ENCODE data around the gene NIPAL1.
"Not testable (repeated sequence)": the region's sequence is repeated elsewhere in the genome, so short reads cannot be mapped to it uniquely, and the experiment has no call there.

- TF ChIP-seq CTCF (IDR thresholded peaks at IDR 0.05) = peak; percentile 56
- TF ChIP-seq, protein P1, sequence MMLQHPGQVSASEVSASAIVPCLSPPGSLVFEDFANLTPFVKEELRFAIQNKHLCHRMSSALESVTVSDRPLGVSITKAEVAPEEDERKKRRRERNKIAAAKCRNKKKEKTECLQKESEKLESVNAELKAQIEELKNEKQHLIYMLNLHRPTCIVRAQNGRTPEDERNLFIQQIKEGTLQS (CRISPR knock-in tag; conservative IDR thresholded peaks at IDR 0.05) = not testable (repeated sequence)
- TF ChIP-seq, protein P2, sequence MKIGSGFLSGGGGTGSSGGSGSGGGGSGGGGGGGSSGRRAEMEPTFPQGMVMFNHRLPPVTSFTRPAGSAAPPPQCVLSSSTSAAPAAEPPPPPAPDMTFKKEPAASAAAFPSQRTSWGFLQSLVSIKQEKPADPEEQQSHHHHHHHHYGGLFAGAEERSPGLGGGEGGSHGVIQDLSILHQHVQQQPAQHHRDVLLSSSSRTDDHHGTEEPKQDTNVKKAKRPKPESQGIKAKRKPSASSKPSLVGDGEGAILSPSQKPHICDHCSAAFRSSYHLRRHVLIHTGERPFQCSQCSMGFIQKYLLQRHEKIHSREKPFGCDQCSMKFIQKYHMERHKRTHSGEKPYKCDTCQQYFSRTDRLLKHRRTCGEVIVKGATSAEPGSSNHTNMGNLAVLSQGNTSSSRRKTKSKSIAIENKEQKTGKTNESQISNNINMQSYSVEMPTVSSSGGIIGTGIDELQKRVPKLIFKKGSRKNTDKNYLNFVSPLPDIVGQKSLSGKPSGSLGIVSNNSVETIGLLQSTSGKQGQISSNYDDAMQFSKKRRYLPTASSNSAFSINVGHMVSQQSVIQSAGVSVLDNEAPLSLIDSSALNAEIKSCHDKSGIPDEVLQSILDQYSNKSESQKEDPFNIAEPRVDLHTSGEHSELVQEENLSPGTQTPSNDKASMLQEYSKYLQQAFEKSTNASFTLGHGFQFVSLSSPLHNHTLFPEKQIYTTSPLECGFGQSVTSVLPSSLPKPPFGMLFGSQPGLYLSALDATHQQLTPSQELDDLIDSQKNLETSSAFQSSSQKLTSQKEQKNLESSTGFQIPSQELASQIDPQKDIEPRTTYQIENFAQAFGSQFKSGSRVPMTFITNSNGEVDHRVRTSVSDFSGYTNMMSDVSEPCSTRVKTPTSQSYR (CRISPR knock-in tag; IDR thresholded peaks at IDR 0.05) = not testable (repeated sequence)
- TF ChIP-seq NFATC4 (CRISPR knock-in tag; IDR thresholded peaks at IDR 0.05) = not testable (repeated sequence)
Observed at GRCh38 chr4:48003568-48003967, 13.0 kb upstream of the NIPAL1 start.
